Endothelial cell of umbilical vein (primary cell): Measurements from ENCODE around the gene KLHL17. TPM values are rescaled to one million over a fixed set of nuclear protein-coding genes. Genes with fewer than 3 reads are reported as not detected.

Experiments used
- BruUV-seq: library from RNA; stranded (reverse); fragments of 400-500 nt; replicated peaks from 2 replicates; lab custom pipeline; 2021; lab: Mats Ljungman, UMichigan
- CTCF ChIA-PET: fragments of 300-600, 350-600 bp; sonication (Branson Sonifier 250); formaldehyde crosslinking; loops from one replicate; lab custom pipeline; 2021; ENCODE audit warnings: antibody characterized with exemption, inconsistent platforms; lab: Charles Lee
- POLR2A ChIA-PET: fragments of 300-600, 350-600 bp; sonication (Branson Sonifier 250); formaldehyde crosslinking; loops from one replicate; lab custom pipeline; 2021; ENCODE audit warnings: antibody characterized with exemption, inconsistent platforms; lab: Charles Lee
- DNase-seq: peaks from one replicate; pipeline ENCODE4 v3.0.0-alpha.2; 2011; ENCODE audit warnings: low read depth, low spot score
- FAIRE-seq: peaks from 2 replicates; lab custom pipeline; 2011; peaks lifted over from hg19 to GRCh38; lab: Jason Lieb, UNC
- H2AFZ ChIP-seq: 2 replicates; pipeline ENCODE4 v1.6.0; 2012; ENCODE audit warnings: low read depth, low read length, control low read depth, inconsistent platforms
- H3K27ac ChIP-seq: 2 replicates; pipeline ENCODE4 v1.5.1; 2011; ENCODE audit warnings: low read depth, mild to moderate bottlenecking, control low read depth, low read length, moderate library complexity; ENCODE audit not compliant: insufficient read depth
- H3K27me3 ChIP-seq, 2 experiments: 2 replicates each; pipeline versions ENCODE4 v1.6.0 to v1.6.1; 2011; ENCODE audit warnings: low read length in 2 of 2, mixed read lengths in 1 of 2; ENCODE audit not compliant: control insufficient read depth in 2 of 2, insufficient read depth in 2 of 2
- H3K36me3 ChIP-seq, 2 experiments: 2 replicates in 1 of 2; 3 replicates in 1 of 2; pipeline ENCODE4 v1.5.1; 2011; ENCODE audit warnings: low read length in 2 of 2, mild to moderate bottlenecking in 1 of 2, moderate library complexity in 1 of 2; ENCODE audit not compliant: control insufficient read depth in 2 of 2, insufficient read depth in 2 of 2; ENCODE audit errors: extremely low read depth in 1 of 2
- H3K4me1 ChIP-seq: 3 replicates; pipeline ENCODE4 v1.5.1; 2011; ENCODE audit warnings: mild to moderate bottlenecking, low read length; ENCODE audit not compliant: control insufficient read depth, insufficient read depth; ENCODE audit errors: extremely low read depth
- H3K4me2 ChIP-seq: 2 replicates; pipeline ENCODE4 v1.6.1; 2011; ENCODE audit warnings: low read length, control low read depth, mixed read lengths; ENCODE audit not compliant: insufficient read depth
- H3K4me3 ChIP-seq, 3 experiments: fragments of 200-600 bp in 1 of 3; sonication (generic), shearing (Covaris generic) in 1 of 3; replicated peaks in 1 of 3; 2 replicates each; pipeline ENCODE4 v1.5.1; 2011 to 2016; ENCODE audit warnings: control low read depth in 3 of 3, low read length in 3 of 3, mild to moderate bottlenecking in 2 of 3, inconsistent platforms in 1 of 3, low read depth in 1 of 3, moderate library complexity in 1 of 3; ENCODE audit not compliant: insufficient read depth in 1 of 3
- H3K79me2 ChIP-seq: 2 replicates; pipeline ENCODE4 v1.6.0; 2012; ENCODE audit warnings: low read length, inconsistent platforms; ENCODE audit not compliant: control insufficient read depth, insufficient read depth
- H3K9ac ChIP-seq: replicated peaks from 2 replicates; pipeline ENCODE3; 2011; ENCODE audit warnings: low read length, control low read depth; ENCODE audit not compliant: insufficient read depth; ENCODE audit errors: extremely low read depth
- H3K9me1 ChIP-seq: replicated peaks from 3 replicates; pipeline ENCODE4 v1.6.0; 2011; ENCODE audit warnings: mild to moderate bottlenecking, low read length; ENCODE audit not compliant: control insufficient read depth, insufficient read depth; ENCODE audit errors: extremely low read depth
- H3K9me3 ChIP-seq: replicated peaks from 2 replicates; pipeline ENCODE4 v1.5.1; 2012; ENCODE audit warnings: low read length, inconsistent platforms; ENCODE audit not compliant: control insufficient read depth, insufficient read depth
- H4K20me1 ChIP-seq: replicated peaks from 2 replicates; pipeline ENCODE3; 2011; ENCODE audit warnings: mild to moderate bottlenecking, low read length; ENCODE audit not compliant: control insufficient read depth, insufficient read depth; ENCODE audit errors: extremely low read depth
- EZH2 ChIP-seq: IDR thresholded peaks from 2 replicates; pipeline ENCODE4 v1.6.1; 2012; ENCODE audit warnings: borderline replicate concordance, low read depth, mild to moderate bottlenecking, moderate library complexity, low read length, inconsistent platforms; ENCODE audit not compliant: severe bottlenecking
- GATA2 ChIP-seq: IDR thresholded peaks from 2 replicates; pipeline ENCODE4 v1.7.0; 2011; ENCODE audit warnings: low read depth, mild to moderate bottlenecking, moderate library complexity, mixed read lengths, low read length; ENCODE audit not compliant: insufficient read length, insufficient read depth
- MYC ChIP-seq: IDR thresholded peaks from one replicate; pipeline ENCODE4 v1.6.1; 2011; ENCODE audit warnings: mild to moderate bottlenecking, low read depth, low read length
- dilution Hi-C: fragments of 300-500 bp; cut with MboI; formaldehyde crosslinking; loops from one replicate; pipeline ENCODE4 v1.15.0; 2019; ENCODE audit warnings: low sequenced_read_pairs; ENCODE audit not compliant: extremely low pct_ligation_motif_present
- intact Hi-C: fragments of 100-400 bp; cut with micrococcal nuclease; formaldehyde crosslinking; loops from one replicate; pipeline ENCODE4 v1.10.0; 2022
- polyA plus RNA-seq, 4 experiments: library from polyadenylated mRNA; depleted of rRNA in 3 of 4; stranded (reverse) in 3 of 4; unstranded in 1 of 4; fragments of >200 nt; gene quantifications; 2 replicates each; pipeline versions ENCODE4 v1.2.1 to v1.2.3, GENCODE V29; 2011 to 2012; ENCODE audit warnings: missing spikeins in 1 of 4
- total RNA-seq: library from RNA; stranded (reverse); gene quantifications from 2 replicates; pipeline ENCODE4 v1.2.3, GENCODE V29; 2021

KLHL17 gene
- total and polyA plus RNA-seq, 2 donors (not counting 3 experiments of a cell fraction or from before 2014, with no cell fraction given): 27.0 to 30.1 TPM

- H3K4me3 ChIP-seq: no peak overlapping the region
- H3K79me2 ChIP-seq: no peaks in the 10 kb centered on the region
- ChIA-PET POLR2A (no interaction called here), CTCF (interaction anchor here (1.4 kb wide), 2 partner anchors 12 to 14 kb away, joined by 3 to 9 read pairs; no protein-coding TSS in a partner anchor)
- intact Hi-C loops: no loop called here
- DNase-seq (no peak), FAIRE-seq (no peak)
- H3K4me2 ChIP-seq: no peak overlapping the region
- BruUV-seq: no TSS peak
- H4K20me1 ChIP-seq: no peaks in the 10 kb centered on the region
- no peak overlapping the region for H2AFZ ChIP-seq
- H3K4me1 ChIP-seq: no peaks in the 10 kb centered on the region
- H3K9ac ChIP-seq: no peak overlapping the region
- TF ChIP-seq EZH2: peak; percentile 41
- no peak for TF ChIP-seq GATA2
- no peaks in the 10 kb centered on the region for H3K36me3 ChIP-seq
- H3K27ac ChIP-seq: no peak overlapping the region
- no peaks in the 10 kb centered on the region for H3K9me1 ChIP-seq
- no peaks in the 10 kb centered on the region for H3K9me3 ChIP-seq
- peaks cover 3 to 12% of the 10 kb centered on the region in 2 experiments for H3K27me3 ChIP-seq
- dilution Hi-C loops: no loop called here
Measured at GRCh38 chr1:917076-917459, 43.3 kb upstream of the KLHL17 start.

GRCh38 chr1:917466-918091 lies 42.8 kb upstream of the KLHL17 start:
- FAIRE-seq (no peak), DNase-seq (no peak)
- Histone ChIP-seq H3K4me2 (no peak overlapping the region), H3K27me3 (peaks cover 3 to 12% of the 10 kb centered on the region in 2 experiments), H3K9me3 (no peaks in the 10 kb centered on the region), H3K27ac (no peak overlapping the region), H2AFZ (no peak overlapping the region), H3K36me3 (no peaks in the 10 kb centered on the region), H3K4me3 (no peak overlapping the region), H3K9ac (no peak overlapping the region), H4K20me1 (no peaks in the 10 kb centered on the region), H3K9me1 (no peaks in the 10 kb centered on the region), H3K4me1 (no peaks in the 10 kb centered on the region), H3K79me2 (no peaks in the 10 kb centered on the region)
- no TSS peak for BruUV-seq
- dilution Hi-C loops: no loop called here
- POLR2A ChIA-PET: no interaction called here
- CTCF ChIA-PET: interaction anchor here (1.4 kb wide), 1 partner anchor 13 kb away, joined by 9 read pairs; no protein-coding TSS in a partner anchor
- intact Hi-C loops: no loop called here
- TF ChIP-seq MYC: no peak
